Measurements from ENCODE around the gene IRF8. TPM values are rescaled to one million over a fixed set of nuclear protein-coding genes. Genes with fewer than 3 reads are reported as not detected.

The IRF8 gene
- total and polyA plus RNA-seq, 2 donors from 2014 or later: 2.9 to 33.3 TPM

GRCh38 chr16:85967111-85967510, 68.1 kb downstream of the IRF8 start:
- Histone ChIP-seq H3K4me3 (ENCODE audit: low read length in 3 of 3) (no peak overlapping the region), H3K4me1 (ENCODE audit: control insufficient read depth in 2 of 3, insufficient read depth in 2 of 3, low read depth in 1 of 3, low read length in 3 of 3) (peaks cover 0 to 2% (median 0%) of the 10 kb centered on the region in 3 donors), H3K9ac (ENCODE audit: low read length in 3 of 3) (no peak overlapping the region), H3K36me3 (ENCODE audit: control insufficient read depth in 2 of 3, insufficient read depth in 3 of 3, low read length in 3 of 3) (no peaks in the 10 kb centered on the region), H3K27me3 (ENCODE audit: control insufficient read depth, insufficient read depth, low read length) (no peaks in the 10 kb centered on the region), H3K27ac (ENCODE audit: low read depth in 2 of 2, low read length in 2 of 2) (no peak overlapping the region), H3K9me3 (ENCODE audit: control insufficient read depth in 2 of 3, insufficient read depth in 1 of 3, low read length in 3 of 3) (no peaks in the 10 kb centered on the region)
- intact Hi-C loops (cut with DNase I): no loop called here
- DNase-seq (no peak), FAIRE-seq (no peak)
- TF ChIP-seq, protein P1, sequence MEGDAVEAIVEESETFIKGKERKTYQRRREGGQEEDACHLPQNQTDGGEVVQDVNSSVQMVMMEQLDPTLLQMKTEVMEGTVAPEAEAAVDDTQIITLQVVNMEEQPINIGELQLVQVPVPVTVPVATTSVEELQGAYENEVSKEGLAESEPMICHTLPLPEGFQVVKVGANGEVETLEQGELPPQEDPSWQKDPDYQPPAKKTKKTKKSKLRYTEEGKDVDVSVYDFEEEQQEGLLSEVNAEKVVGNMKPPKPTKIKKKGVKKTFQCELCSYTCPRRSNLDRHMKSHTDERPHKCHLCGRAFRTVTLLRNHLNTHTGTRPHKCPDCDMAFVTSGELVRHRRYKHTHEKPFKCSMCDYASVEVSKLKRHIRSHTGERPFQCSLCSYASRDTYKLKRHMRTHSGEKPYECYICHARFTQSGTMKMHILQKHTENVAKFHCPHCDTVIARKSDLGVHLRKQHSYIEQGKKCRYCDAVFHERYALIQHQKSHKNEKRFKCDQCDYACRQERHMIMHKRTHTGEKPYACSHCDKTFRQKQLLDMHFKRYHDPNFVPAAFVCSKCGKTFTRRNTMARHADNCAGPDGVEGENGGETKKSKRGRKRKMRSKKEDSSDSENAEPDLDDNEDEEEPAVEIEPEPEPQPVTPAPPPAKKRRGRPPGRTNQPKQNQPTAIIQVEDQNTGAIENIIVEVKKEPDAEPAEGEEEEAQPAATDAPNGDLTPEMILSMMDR (IDR thresholded peaks at IDR 0.05; ENCODE audit: borderline replicate concordance, extremely low read depth, insufficient read depth): no peak

- TF ChIP-seq, protein P1 (IDR thresholded peaks at IDR 0.05; ENCODE audit: borderline replicate concordance, extremely low read depth, insufficient read depth): no peak
- no peak for FAIRE-seq
- no peaks in the 10 kb centered on the region for H3K9me3 ChIP-seq (ENCODE audit: control insufficient read depth in 2 of 3, insufficient read depth in 1 of 3, low read length in 3 of 3)
- H3K27ac ChIP-seq (ENCODE audit: low read depth in 2 of 2, low read length in 2 of 2): no peak overlapping the region
- H3K4me1 ChIP-seq (ENCODE audit: control insufficient read depth in 2 of 3, insufficient read depth in 2 of 3, low read depth in 1 of 3, low read length in 3 of 3): peaks cover 0 to 2% (median 0%) of the 10 kb centered on the region in 3 donors
- no peak for DNase-seq
- no peaks in the 10 kb centered on the region for H3K36me3 ChIP-seq (ENCODE audit: control insufficient read depth in 2 of 3, insufficient read depth in 3 of 3, low read length in 3 of 3)
- H3K27me3 ChIP-seq (ENCODE audit: control insufficient read depth, insufficient read depth, low read length): no peaks in the 10 kb centered on the region
- no peak overlapping the region for H3K9ac ChIP-seq (ENCODE audit: low read length in 3 of 3)
- intact Hi-C loops (cut with DNase I): no loop called here
- H3K4me3 ChIP-seq (ENCODE audit: low read length in 3 of 3): no peak overlapping the region
These were observed 69.3 kb downstream of the IRF8 start for GRCh38 chr16:85968041-85968920.

DNA sequence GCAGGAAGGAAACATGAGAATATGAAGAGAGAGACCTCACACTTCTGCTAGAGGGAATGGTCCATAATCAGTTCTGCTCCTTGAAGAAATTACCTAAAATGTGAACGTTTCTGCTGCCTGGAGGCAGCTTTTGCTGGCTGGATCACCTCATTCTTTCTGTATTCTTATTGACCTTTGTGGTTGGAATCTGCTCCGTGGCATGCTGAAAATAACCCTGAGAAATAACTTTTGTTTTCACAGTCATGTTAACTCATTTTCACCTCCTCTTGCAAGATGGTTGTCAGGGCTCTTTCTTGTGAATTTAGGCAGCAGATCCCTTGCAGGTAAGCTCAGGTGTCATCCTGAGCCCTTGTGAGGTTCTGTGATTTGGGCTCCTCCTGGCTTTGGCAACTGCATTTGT, 70.2 kb downstream of the IRF8 start:
- Histone ChIP-seq H3K9me3 (ENCODE audit: control insufficient read depth in 2 of 3, insufficient read depth in 1 of 3, low read length in 3 of 3) (no peaks in the 10 kb centered on the region), H3K4me1 (ENCODE audit: control insufficient read depth in 2 of 3, insufficient read depth in 2 of 3, low read depth in 1 of 3, low read length in 3 of 3) (peaks cover 0 to 2% (median under 1%) of the 10 kb centered on the region in 3 donors), H3K27me3 (ENCODE audit: control insufficient read depth, insufficient read depth, low read length) (no peaks in the 10 kb centered on the region), H3K27ac (ENCODE audit: low read depth in 2 of 2, low read length in 2 of 2) (no peak overlapping the region), H3K9ac (ENCODE audit: low read length in 3 of 3) (no peak overlapping the region), H3K36me3 (ENCODE audit: control insufficient read depth in 2 of 3, insufficient read depth in 3 of 3, low read length in 3 of 3) (no peaks in the 10 kb centered on the region), H3K4me3 (ENCODE audit: low read length in 3 of 3) (no peak overlapping the region)
- TF ChIP-seq, protein P1 (IDR thresholded peaks at IDR 0.05; ENCODE audit: borderline replicate concordance, extremely low read depth, insufficient read depth): no peak
- FAIRE-seq (no peak), DNase-seq (peak in 2 of 5 donors; percentile 27 to 37)
- intact Hi-C loops (cut with DNase I): no loop called here

Measured in kidney (tissue), 14 donors.